ENCODE measurements around the gene TDRD1.

TDRD1 gene

GRCh38 chr10:114174695-114175188 is 4.4 kb upstream of the TDRD1 start:
- DNase-seq = peak; percentile 58

GRCh38 chr10:114175667-114176066 is 3.5 kb upstream of the TDRD1 start:
- DNase-seq = peak; percentile 12

- DNase-seq = no peak
Observed at GRCh38 chr10:114176511-114176910, 2.6 kb upstream of the TDRD1 start.

GRCh38 chr10:114179747-114180146 is 594 bp downstream of the TDRD1 start:
- no peak for DNase-seq

- no peak for DNase-seq
Observed at GRCh38 chr10:114180937-114181336, 1.8 kb downstream of the TDRD1 start.

GRCh38 chr10:114181971-114182370 is 2.8 kb downstream of the TDRD1 start:
- no peak for DNase-seq

- DNase-seq = no peak
Observed at GRCh38 chr10:114183563-114183962, 4.4 kb downstream of the TDRD1 start.

- no peak for DNase-seq
Observed at GRCh38 chr10:114184276-114184675, 5.1 kb downstream of the TDRD1 start.

GRCh38 chr10:114188001-114188400 is 8.8 kb downstream of the TDRD1 start:
- DNase-seq = no peak

- no peak for DNase-seq
Observed at GRCh38 chr10:114188900-114189299, 9.7 kb downstream of the TDRD1 start.

GRCh38 chr10:114189700-114190099 is 10.5 kb downstream of the TDRD1 start:
- no peak for DNase-seq

- no peak for DNase-seq
Observed at GRCh38 chr10:114195079-114195478, 15.9 kb downstream of the TDRD1 start.

- no peak for DNase-seq
Observed at GRCh38 chr10:114199239-114199638, 20.1 kb downstream of the TDRD1 start.

- DNase-seq = no peak
Observed at GRCh38 chr10:114202812-114203211, 23.7 kb downstream of the TDRD1 start.

- no peak for DNase-seq
Observed at GRCh38 chr10:114206902-114207301, 27.7 kb downstream of the TDRD1 start.

- DNase-seq = no peak
Observed at GRCh38 chr10:114207349-114207748, 28.2 kb downstream of the TDRD1 start.

GRCh38 chr10:114208351-114208750 is 29.2 kb downstream of the TDRD1 start:
- no peak for DNase-seq

- DNase-seq = no peak
Observed at GRCh38 chr10:114212153-114212552, 33.0 kb downstream of the TDRD1 start.

GRCh38 chr10:114215033-114215432 is 35.9 kb downstream of the TDRD1 start:
- DNase-seq = no peak

GRCh38 chr10:114220281-114220680 is 41.1 kb downstream of the TDRD1 start:
- no peak for DNase-seq

- DNase-seq = no peak
Observed at GRCh38 chr10:114221235-114221634, 42.1 kb downstream of the TDRD1 start.

GRCh38 chr10:114223066-114223465 is 43.9 kb downstream of the TDRD1 start:
- DNase-seq = no peak

- no peak for DNase-seq
Observed at GRCh38 chr10:114228156-114228555, 49.0 kb downstream of the TDRD1 start.

GRCh38 chr10:114232561-114233176 is 53.5 kb downstream of the TDRD1 start:
- no peak for DNase-seq

- no peak for DNase-seq
Observed at GRCh38 chr10:114233482-114233881, 54.3 kb downstream of the TDRD1 start.
